OCI-LY1 (cell line): Measurements from ENCODE around the gene PPP1R9A.

Source experiments
- H2AFZ ChIP-seq: fragments of 200-600 bp; sonication (generic), shearing (Covaris generic); 2 replicates; pipeline ENCODE4 v1.6.0; 2014; ENCODE audit warnings: antibody characterized with exemption, mild to moderate bottlenecking, low read length
- H3F3A ChIP-seq: fragments of 200-600 bp; sonication (generic), shearing (Covaris generic); 2 replicates; pipeline ENCODE4 v1.6.0; 2014; ENCODE audit warnings: mild to moderate bottlenecking, antibody characterized with exemption, low read length, moderate library complexity; ENCODE audit not compliant: insufficient read depth
- H3K27ac ChIP-seq: fragments of 200-600 bp; sonication (generic); 2 replicates; pipeline ENCODE4 v1.5.1; 2014; ENCODE audit warnings: low read length, mixed run types, mild to moderate bottlenecking, low read depth; ENCODE audit not compliant: poor library complexity, severe bottlenecking
- H3K27me3 ChIP-seq: fragments of 200-600 bp; sonication (generic); 2 replicates; pipeline ENCODE4 v1.6.0; 2014; ENCODE audit warnings: antibody characterized with exemption, mild to moderate bottlenecking, low read length, moderate library complexity; ENCODE audit not compliant: insufficient read depth
- H3K36me3 ChIP-seq: fragments of 200-600 bp; sonication (generic); 2 replicates; pipeline ENCODE4 v1.6.1; 2014; ENCODE audit warnings: mild to moderate bottlenecking, antibody characterized with exemption, low read length, moderate library complexity, mixed read lengths; ENCODE audit not compliant: insufficient read depth
- H3K4me1 ChIP-seq: fragments of 200-600 bp; sonication (generic); 2 replicates; pipeline ENCODE4 v1.5.1; 2014; ENCODE audit warnings: mild to moderate bottlenecking, low read length, moderate library complexity; ENCODE audit not compliant: insufficient read depth, severe bottlenecking
- H3K4me2 ChIP-seq: fragments of 200-600 bp; sonication (generic), shearing (Covaris generic); 2 replicates; pipeline ENCODE4 v1.6.1; 2014; ENCODE audit warnings: low read length
- H3K4me3 ChIP-seq: fragments of 200-600 bp; sonication (generic); 2 replicates; pipeline ENCODE4 v1.5.1; 2014; ENCODE audit warnings: low read length, low read depth, mild to moderate bottlenecking, mixed read lengths; ENCODE audit not compliant: poor library complexity, severe bottlenecking
- H3K79me2 ChIP-seq: fragments of 200-600 bp; shearing (Covaris generic); 2 replicates; pipeline ENCODE4 v1.6.1; 2016; ENCODE audit warnings: mixed run types, low read length, mixed read lengths; ENCODE audit not compliant: insufficient read depth
- H3K9ac ChIP-seq: fragments of 200-600 bp; sonication (generic), shearing (Covaris generic); 2 replicates; pipeline ENCODE4 v1.6.1; 2014; ENCODE audit warnings: mild to moderate bottlenecking, low read length, mixed read lengths
- H3K9me2 ChIP-seq: fragments of 200-600 bp; sonication (generic), shearing (Covaris generic); 2 replicates; pipeline ENCODE4 v1.6.1; 2014; ENCODE audit warnings: low read depth, mild to moderate bottlenecking, low read length, mixed read lengths
- H3K9me3 ChIP-seq: fragments of 200-600 bp; shearing (Covaris generic); 2 replicates; pipeline ENCODE4 v1.6.1; 2014; ENCODE audit warnings: low read length, mixed read lengths
- H4K20me1 ChIP-seq: fragments of 200-600 bp; sonication (generic), shearing (Covaris generic); 2 replicates; pipeline ENCODE4 v1.6.0; 2016; ENCODE audit warnings: mild to moderate bottlenecking, low read length; ENCODE audit not compliant: insufficient read depth
- EZH2 ChIP-seq: fragments of 200-600 bp; sonication (generic), shearing (Covaris generic); IDR thresholded peaks from 2 replicates; pipeline ENCODE4 v1.8.0; 2017; ENCODE audit warnings: borderline replicate concordance, mixed run types, mild to moderate bottlenecking, antibody characterized with exemption, low read length, moderate library complexity, mixed read lengths
- TF ChIP-seq, protein P1 (sequence below): fragments of 200-600 bp; sonication (generic), shearing (Covaris generic); IDR thresholded peaks from 2 replicates; pipeline ENCODE4 v1.5.1; 2017; ENCODE audit warnings: mild to moderate bottlenecking, antibody characterized with exemption, low read length, moderate library complexity, mixed read lengths

PPP1R9A gene

GRCh38 chr7:95319570-95319969 lies 412.2 kb downstream of the PPP1R9A start:
- no peaks in the 10 kb centered on the region for H3K36me3 ChIP-seq
- no peaks in the 10 kb centered on the region for H3F3A ChIP-seq
- no peak overlapping the region for H3K4me2 ChIP-seq
- H4K20me1 ChIP-seq = no peaks in the 10 kb centered on the region
- no peak overlapping the region for H2AFZ ChIP-seq
- no peak for TF ChIP-seq EZH2
- TF ChIP-seq, protein P1, sequence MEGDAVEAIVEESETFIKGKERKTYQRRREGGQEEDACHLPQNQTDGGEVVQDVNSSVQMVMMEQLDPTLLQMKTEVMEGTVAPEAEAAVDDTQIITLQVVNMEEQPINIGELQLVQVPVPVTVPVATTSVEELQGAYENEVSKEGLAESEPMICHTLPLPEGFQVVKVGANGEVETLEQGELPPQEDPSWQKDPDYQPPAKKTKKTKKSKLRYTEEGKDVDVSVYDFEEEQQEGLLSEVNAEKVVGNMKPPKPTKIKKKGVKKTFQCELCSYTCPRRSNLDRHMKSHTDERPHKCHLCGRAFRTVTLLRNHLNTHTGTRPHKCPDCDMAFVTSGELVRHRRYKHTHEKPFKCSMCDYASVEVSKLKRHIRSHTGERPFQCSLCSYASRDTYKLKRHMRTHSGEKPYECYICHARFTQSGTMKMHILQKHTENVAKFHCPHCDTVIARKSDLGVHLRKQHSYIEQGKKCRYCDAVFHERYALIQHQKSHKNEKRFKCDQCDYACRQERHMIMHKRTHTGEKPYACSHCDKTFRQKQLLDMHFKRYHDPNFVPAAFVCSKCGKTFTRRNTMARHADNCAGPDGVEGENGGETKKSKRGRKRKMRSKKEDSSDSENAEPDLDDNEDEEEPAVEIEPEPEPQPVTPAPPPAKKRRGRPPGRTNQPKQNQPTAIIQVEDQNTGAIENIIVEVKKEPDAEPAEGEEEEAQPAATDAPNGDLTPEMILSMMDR = no peak
- no peak overlapping the region for H3K4me3 ChIP-seq
- H3K9ac ChIP-seq = no peak overlapping the region
- H3K9me3 ChIP-seq = no peaks in the 10 kb centered on the region
- H3K27me3 ChIP-seq = no peaks in the 10 kb centered on the region
- H3K9me2 ChIP-seq = no peaks in the 10 kb centered on the region
- no peaks in the 10 kb centered on the region for H3K4me1 ChIP-seq
- no peak overlapping the region for H3K27ac ChIP-seq
- no peaks in the 10 kb centered on the region for H3K79me2 ChIP-seq

- Histone ChIP-seq H3K4me2 (no peak overlapping the region), H3K4me3 (no peak overlapping the region), H4K20me1 (no peaks in the 10 kb centered on the region), H3K27ac (no peak overlapping the region), H3K9ac (no peak overlapping the region), H3K9me2 (no peaks in the 10 kb centered on the region), H3K79me2 (no peaks in the 10 kb centered on the region), H3K9me3 (no peaks in the 10 kb centered on the region), H3F3A (no peaks in the 10 kb centered on the region), H3K4me1 (no peaks in the 10 kb centered on the region), H2AFZ (no peak overlapping the region), H3K36me3 (no peaks in the 10 kb centered on the region), H3K27me3 (no peaks in the 10 kb centered on the region)
- TF ChIP-seq, protein P1 = no peak
Measured at GRCh38 chr7:95320651-95321050, 413.3 kb downstream of the PPP1R9A start.

DNA sequence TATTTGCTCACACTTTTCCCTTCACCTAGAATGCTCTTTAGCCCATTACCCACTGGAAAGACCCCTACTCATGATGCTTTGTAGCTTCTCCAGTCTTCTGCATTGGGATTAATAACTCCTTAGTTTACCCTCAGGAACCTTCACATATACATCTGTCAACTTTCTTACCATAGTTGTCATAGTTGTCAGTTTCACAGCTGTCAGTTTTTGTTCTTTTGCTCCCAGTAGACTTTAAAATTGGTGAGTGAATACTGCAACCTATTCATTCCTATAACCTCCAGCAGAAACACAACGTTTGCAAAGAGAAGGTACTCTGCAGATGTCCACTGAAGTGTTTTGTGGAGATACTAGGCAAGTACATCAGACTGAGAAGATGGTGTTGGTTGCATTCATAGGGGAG lies 414.3 kb downstream of the PPP1R9A start:
- no peaks in the 10 kb centered on the region for H3K36me3 ChIP-seq
- H3K4me2 ChIP-seq = no peak overlapping the region
- no peak for TF ChIP-seq EZH2
- TF ChIP-seq, protein P1 = no peak
- H3K4me1 ChIP-seq = no peaks in the 10 kb centered on the region
- no peaks in the 10 kb centered on the region for H3K79me2 ChIP-seq
- H4K20me1 ChIP-seq = no peaks in the 10 kb centered on the region
- H3F3A ChIP-seq = no peaks in the 10 kb centered on the region
- no peaks in the 10 kb centered on the region for H3K9me3 ChIP-seq
- H3K27me3 ChIP-seq = no peaks in the 10 kb centered on the region
- no peak overlapping the region for H2AFZ ChIP-seq
- no peak overlapping the region for H3K9ac ChIP-seq
- H3K9me2 ChIP-seq = no peaks in the 10 kb centered on the region
- H3K4me3 ChIP-seq = no peak overlapping the region
- H3K27ac ChIP-seq = no peak overlapping the region
